AG09309 (cell line): ENCODE data around the gene DEPDC1.

Experiments used
- DNase-seq: peaks from one replicate; pipeline ENCODE4 v3.0.0-alpha.2; 2010; ENCODE audit warnings: low read depth
- H3K4me3 ChIP-seq: 2 replicates; pipeline ENCODE4 v1.5.1; 2011; ENCODE audit warnings: mild to moderate bottlenecking, low read depth, low read length, moderate library complexity; ENCODE audit not compliant: control insufficient read depth
- CTCF ChIP-seq: IDR thresholded peaks from 2 replicates; pipeline ENCODE4 v1.5.1; 2011; ENCODE audit warnings: mild to moderate bottlenecking, low read depth, low read length, inconsistent platforms; ENCODE audit not compliant: insufficient read depth, control insufficient read depth; ENCODE audit errors: missing control alignments

DEPDC1 gene

GRCh38 chr1:68496680-68497357 lies at the start of gene DEPDC1:
DEPDC1 (minus strand) TSS chr1:68497082; CDS start chr1:68496999, 83 bp downstream.
- no peak for TF ChIP-seq CTCF
- DNase-seq = peak; percentile 66
- peak within 1 kb of the TSS; percentile 82 for H3K4me3 ChIP-seq

GRCh38 chr1:68544651-68545050 lies 47.8 kb upstream of the DEPDC1 start:
- no peak for DNase-seq
- no peak overlapping the region for H3K4me3 ChIP-seq

GRCh38 chr1:68542586-68542985 lies 45.7 kb upstream of the DEPDC1 start:
- no peak overlapping the region for H3K4me3 ChIP-seq
- no peak for DNase-seq
- no peak for TF ChIP-seq CTCF

More at GRCh38 chr1:68544651-68545050, 47.8 kb upstream of the DEPDC1 start:
- TF ChIP-seq CTCF = no peak

- no peak overlapping the region for H3K4me3 ChIP-seq
- no peak for TF ChIP-seq CTCF
These were observed 42.1 kb upstream of the DEPDC1 start for GRCh38 chr1:68538941-68539340.

GRCh38 chr1:68528243-68528642 lies 31.4 kb upstream of the DEPDC1 start:
- no peak for TF ChIP-seq CTCF
- no peak for DNase-seq
- no peak overlapping the region for H3K4me3 ChIP-seq

More at GRCh38 chr1:68538941-68539340, 42.1 kb upstream of the DEPDC1 start:
- DNase-seq = no peak

- no peak overlapping the region for H3K4me3 ChIP-seq
- no peak for TF ChIP-seq CTCF
- no peak for DNase-seq
These were observed 28.9 kb upstream of the DEPDC1 start for GRCh38 chr1:68525781-68526180.
